HG03064 (cell line): ENCODE data around the gene TOMT.
"Not testable (repeated sequence)": the region's sequence is repeated elsewhere in the genome, so short reads cannot be mapped to it uniquely, and the experiment has no call there.

Experiments used
- ATAC-seq: cut with Tn5 transposase; IDR thresholded peaks from one replicate; pipeline ENCODE4 v1.9.1; 2021; ENCODE audit warnings: low read depth; ENCODE audit not compliant: unreplicated experiment

The TOMT gene

GRCh38 chr11:72123117-72123653, 17.5 kb downstream of the TOMT start:
- no peak for ATAC-seq

DNA sequence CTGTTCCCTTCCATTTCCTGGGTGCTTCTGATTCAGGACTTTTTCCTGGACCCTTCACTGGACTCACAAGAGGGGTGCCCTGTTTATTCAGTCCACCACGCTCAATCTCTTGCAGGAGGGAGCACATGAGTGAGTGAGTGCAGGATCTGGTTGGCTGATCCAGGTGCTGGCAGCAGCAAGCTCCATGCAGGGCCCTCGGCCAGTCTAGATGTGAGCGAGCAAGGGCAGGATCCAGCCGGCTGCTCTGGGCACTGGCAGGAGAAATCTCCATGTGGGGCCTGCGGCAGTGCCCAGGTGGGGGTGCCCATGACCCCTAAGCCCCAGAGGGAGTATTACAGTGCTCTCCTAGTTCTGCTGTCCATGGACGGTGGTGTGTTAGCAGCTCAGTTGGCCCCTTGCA, 18.3 kb downstream of the TOMT start:
- no peak for ATAC-seq

GRCh38 chr11:72125956-72126355, 20.2 kb downstream of the TOMT start:
- no peak for ATAC-seq

- ATAC-seq: no peak
These were observed 22.2 kb downstream of the TOMT start for GRCh38 chr11:72127923-72128322.

DNA sequence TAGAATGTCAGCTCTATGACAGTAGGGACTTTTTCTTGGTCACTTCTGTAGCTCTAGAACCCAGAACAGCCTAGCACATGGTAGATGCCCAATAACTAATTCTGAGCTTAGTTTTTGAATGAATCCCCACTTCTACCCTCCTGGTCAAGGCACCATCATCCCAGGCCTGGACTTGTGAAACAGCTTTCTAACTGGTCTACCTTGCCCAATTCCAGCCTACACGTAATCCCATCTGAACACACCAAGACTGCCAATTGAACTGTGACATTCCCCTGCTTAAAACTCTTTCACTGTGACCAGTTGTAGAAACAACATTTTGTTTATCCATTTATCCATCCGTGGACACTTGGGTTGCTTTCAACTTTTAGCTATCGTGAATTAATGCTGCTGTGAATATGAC, 23.7 kb downstream of the TOMT start:
- ATAC-seq: no peak

- ATAC-seq: no peak
These were observed 26.9 kb downstream of the TOMT start for GRCh38 chr11:72132646-72133045.

DNA sequence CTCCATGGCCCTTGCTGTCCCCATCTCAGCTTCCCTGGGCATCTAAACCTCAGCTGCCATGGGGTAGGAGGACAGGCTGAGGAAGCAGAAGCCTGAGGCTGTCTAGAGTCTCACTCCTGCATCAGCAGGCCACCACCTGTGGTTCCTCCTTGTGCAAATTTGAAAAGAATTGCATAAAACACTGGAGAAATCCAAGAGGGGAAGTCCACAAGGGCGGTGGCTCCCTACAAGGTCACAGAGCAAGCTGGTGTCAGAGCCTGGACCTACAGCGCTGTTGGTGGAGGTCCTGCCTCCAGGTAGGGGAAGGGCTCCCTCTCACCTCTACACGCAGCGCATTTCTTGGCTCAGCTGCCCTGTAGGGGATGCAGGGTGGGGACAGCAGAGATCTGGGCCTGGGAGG, 29.7 kb downstream of the TOMT start, which contains the start of gene FOLR3:
Gene FOLR3, plus strand, starts transcription at position 253 of the 400 bp plus-strand sequence. CDS start 228 bp downstream, outside the sequence.
- not testable (repeated sequence) for ATAC-seq

DNA sequence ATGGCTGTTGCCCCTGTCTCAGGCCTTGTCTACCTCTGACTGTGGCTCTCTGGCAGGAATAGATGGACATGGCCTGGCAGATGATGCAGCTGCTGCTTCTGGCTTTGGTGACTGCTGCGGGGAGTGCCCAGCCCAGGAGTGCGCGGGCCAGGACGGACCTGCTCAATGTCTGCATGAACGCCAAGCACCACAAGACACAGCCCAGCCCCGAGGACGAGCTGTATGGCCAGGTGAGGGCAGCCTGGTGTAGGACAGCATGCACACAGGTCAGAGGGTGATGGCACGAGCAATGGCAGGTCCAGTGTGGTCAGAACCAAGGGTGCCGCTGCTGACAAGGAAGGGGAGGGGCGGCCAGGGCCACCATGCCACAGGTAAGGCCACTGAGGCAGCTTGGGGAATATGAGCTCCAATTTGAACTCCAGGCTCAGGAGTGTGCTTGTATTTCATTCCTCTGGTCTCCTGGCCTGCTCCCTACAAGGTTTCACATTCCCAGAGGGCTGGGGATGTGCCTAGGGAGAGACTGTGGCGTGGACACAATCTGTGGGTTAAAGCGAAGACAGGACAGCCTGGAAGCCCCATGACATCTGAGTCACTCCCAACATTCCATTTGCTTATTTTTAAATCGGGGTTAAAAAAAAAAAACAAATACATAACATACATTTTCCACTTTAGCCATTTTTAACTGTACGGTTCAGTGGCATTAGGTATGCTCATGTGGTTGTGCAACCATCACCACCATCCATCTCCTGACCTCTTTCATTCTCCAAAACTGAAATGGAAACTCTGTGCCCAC, 30.4 kb downstream of the TOMT start:
- ATAC-seq: no peak

DNA sequence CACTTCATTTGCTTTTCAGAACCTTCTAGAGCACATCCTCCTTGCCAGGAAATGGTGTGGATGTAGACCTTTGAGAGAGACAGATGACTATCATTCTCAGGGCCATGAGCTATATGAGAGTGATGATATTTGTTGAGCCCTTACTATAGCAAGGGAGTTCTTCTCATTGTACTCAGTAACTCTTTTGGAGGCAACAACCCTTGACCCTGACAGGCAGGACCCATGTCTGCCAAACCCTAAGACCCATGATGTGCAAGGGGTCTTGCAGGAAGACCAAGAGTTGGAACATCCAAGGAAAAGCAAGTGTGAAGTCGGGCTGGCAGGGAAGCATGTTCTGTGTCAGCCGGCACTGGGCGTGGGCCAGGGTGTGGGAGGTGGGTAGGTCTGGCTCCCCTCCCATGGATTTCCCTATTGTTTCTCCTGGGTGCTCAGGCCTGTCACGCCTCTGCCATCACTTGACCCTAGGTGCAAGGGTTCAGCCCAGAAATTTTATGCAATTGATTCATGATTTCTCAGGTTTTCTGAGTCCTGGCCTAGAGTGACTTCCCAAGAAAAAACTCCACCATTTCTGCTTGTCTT, 31.0 kb downstream of the TOMT start:
- no peak for ATAC-seq

GRCh38 chr11:72138821-72139390, 33.2 kb downstream of the TOMT start:
- ATAC-seq: no peak

DNA sequence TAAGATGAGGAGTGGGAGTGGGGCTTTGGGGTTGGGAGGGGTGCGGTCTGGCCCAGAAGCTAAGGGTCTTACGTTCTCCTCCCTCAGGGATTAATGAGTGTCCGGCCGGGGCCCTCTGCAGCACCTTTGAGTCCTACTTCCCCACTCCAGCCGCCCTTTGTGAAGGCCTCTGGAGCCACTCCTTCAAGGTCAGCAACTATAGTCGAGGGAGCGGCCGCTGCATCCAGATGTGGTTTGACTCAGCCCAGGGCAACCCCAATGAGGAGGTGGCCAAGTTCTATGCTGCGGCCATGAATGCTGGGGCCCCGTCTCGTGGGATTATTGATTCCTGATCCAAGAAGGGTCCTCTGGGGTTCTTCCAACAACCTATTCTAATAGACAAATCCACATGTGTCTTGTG, 33.8 kb downstream of the TOMT start:
- ATAC-seq: no peak

- no peak for ATAC-seq
These were observed 34.9 kb downstream of the TOMT start for GRCh38 chr11:72140661-72141060.

GRCh38 chr11:72141066-72141465, 35.3 kb downstream of the TOMT start:
- no peak for ATAC-seq

DNA sequence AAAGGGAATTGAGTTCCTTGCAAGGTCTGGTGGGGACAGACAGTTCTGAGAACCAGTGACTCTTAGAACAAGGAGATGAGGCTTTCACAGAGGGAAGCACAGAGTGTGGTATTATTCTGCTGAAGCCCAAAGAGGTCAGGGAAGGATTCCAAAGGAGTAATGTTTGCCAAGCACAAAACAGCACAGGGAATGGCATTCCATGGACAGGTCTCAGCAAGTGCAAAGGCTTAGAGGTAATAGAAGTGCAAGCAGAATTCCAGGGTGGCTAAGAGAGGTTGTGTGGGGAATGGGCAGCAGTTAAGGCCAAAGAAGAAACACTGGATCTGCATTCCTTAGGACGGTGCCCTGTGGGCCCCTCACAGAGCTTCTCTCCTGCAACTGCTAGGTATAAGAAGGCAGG, 36.4 kb downstream of the TOMT start:
- ATAC-seq: not testable (repeated sequence)

DNA sequence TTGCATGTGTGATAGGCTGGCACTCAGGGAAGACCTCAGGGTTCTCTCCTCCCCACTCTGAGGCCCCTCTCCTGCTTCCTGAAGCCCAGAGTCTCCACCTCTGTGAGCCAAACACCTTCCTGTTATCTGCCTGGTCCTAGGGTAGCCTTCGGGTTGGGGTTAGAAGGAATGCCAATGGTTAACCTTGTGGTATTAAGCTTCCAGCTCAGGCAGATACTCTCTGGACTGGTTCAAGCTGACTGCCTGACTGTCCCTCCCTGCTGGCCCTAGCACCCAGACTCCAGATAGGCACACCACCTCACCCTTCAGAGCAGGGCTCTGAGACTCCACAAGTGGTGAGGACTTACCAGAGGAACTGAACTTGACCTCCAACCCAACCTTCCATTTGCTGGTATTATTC, 36.8 kb downstream of the TOMT start:
- ATAC-seq: not testable (repeated sequence)

DNA sequence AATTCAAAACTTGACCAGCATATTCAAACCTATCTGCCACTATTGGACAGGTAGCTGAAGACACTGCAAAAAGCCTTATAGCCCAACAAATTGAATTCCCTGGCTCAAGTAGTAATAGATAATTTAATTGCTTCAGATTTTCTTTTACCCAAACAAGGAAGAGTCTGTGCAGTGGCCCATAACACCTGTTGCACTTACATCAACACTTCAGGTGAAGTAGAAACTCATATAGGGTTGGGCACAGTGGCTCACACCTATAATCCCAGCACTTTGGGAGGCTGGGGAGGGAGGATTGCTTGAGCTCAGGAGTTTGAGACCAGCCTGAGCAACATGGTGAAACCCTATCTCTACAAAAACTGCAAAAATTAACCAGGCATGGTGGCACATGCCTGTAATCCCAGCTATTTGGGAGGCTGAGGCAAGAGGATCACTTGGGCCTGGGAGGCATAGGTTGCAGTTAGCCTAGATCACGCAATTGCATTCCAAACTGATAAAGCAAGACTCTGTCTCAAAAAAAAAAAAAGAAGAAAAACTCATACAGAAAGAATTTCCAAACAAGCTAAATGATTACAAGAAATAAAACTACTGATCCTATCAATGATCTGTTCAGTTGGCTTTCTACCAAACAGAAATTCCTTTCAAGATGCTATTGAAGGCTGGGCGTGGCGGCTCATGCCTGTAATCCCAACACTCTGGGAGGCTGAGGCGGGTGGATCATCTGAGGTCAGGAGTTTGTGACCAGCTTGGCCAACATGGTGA, 39.3 kb downstream of the TOMT start:
- ATAC-seq: no peak

- no peak for ATAC-seq
These were observed 40.9 kb downstream of the TOMT start for GRCh38 chr11:72146625-72147024.

DNA sequence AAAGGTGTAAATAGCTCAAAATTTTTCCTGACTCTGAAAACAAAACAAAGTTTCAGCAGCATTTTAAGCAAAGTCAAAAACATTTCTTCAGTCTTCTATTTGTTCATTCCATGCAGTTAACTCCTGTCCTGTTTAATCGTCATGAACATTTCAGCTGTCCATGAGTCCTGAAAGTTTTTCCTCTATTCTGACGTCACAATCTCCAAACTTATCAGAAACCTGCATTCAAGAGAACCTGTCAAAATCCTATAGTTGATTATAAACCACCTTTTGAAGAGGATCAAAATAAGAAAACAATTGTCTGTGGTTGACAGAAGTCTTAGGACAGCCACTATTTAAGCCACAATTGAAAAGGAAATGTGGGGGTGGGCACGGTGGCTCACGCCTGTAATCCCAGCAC, 45.2 kb downstream of the TOMT start:
- ATAC-seq: no peak

GRCh38 chr11:72153874-72154273, 48.1 kb downstream of the TOMT start:
- ATAC-seq: not testable (repeated sequence)

DNA sequence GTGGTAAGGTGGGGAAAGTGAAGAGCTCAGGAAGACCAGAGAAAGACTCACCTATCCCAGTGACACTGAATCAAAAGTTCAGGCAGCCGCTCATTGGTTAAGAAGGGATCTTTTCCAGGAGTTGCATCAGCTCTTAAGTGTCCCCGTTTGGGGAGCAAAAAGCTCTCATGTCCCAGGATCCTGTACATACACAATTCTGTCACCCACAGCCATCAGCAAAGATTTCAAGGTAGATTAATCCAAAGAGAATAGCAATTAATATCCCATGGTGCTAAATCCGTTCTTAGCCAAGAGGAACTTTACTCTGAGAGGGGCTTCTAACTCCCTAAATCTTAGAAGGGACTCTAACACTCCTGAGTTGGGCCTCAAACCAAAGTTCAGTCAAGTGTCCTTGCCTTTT, 49.1 kb downstream of the TOMT start:
- no peak for ATAC-seq

- no peak for ATAC-seq
These were observed 50.0 kb downstream of the TOMT start for GRCh38 chr11:72155751-72156150.
